Activated naive CD4-positive, alpha-beta T cell treated with Interleukin-2 at 50 U/mL for 16 hours (primary cell): Measurements from ENCODE around the gene APBA2.

Experiments used
- DNase-seq: peaks from one replicate; pipeline ENCODE4 v3.0.0-alpha.2; 2020

Gene APBA2

DNA sequence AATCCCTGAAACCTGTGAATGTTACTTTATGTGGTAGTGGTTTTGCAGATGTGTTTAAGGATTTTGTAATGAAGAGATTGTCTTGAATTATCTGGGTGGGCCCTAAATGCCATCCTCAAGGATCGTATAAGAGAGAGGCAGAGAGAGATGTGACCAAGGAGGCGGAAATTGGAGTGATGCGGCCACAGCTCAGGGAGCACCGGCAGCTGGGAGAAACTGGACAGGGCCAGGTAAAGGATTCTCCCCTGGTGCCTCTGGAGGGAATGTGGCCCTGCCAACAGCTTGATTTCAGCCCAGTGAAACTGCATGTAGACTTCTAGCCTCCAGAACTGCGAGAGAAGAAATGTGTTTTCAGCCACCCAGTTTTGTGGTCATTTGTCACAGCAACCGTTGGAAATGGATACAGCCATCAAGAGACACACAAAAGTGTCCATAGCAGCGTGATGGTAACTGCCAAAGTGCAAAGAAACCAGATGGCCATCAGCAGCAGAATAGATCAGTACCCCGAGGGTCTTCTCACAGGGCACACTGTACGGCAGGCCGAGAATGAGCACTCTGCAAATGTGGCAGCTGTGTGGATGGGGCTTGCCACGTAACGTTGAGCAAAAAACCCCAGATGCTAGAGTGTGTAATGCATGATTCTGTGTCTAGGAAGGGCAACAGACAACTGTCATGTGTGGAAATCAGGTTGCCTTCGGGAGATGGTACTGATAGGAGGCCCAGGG is 12.2 kb downstream of the APBA2 start:
- no peak for DNase-seq

DNA sequence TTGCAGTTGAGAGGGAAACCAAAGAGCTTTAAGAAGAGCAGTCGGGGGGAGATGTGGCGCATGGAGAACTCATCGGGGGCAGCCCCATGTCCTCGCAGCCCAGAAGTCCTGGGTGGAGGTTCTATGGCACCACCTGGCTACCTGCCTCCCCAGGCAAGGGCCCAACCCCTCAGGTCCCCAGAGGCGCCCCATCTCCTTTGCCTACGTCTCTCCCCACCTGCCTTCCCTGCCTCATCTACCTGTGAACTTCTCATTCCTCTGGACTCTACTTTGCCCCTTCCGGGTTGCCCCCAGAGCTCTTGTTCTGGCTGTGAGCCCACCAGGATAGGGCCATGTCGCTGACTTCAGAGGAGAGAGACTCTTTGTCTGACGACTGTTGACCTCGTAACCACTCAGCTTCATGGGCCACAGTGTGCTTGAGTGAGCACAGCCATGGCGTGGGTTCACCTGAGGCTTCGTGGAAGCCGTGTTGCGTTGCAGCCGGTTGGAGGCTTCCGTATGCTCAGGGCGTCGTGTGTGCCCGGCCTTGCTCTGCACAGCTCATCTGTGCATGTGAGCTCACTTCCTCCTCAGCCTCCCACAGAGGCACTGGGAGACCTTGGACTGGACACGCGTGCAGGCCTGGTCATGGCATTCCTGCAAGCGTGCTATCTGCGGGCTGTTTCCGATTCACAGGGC is 13.4 kb downstream of the APBA2 start:
- no peak for DNase-seq

DNA sequence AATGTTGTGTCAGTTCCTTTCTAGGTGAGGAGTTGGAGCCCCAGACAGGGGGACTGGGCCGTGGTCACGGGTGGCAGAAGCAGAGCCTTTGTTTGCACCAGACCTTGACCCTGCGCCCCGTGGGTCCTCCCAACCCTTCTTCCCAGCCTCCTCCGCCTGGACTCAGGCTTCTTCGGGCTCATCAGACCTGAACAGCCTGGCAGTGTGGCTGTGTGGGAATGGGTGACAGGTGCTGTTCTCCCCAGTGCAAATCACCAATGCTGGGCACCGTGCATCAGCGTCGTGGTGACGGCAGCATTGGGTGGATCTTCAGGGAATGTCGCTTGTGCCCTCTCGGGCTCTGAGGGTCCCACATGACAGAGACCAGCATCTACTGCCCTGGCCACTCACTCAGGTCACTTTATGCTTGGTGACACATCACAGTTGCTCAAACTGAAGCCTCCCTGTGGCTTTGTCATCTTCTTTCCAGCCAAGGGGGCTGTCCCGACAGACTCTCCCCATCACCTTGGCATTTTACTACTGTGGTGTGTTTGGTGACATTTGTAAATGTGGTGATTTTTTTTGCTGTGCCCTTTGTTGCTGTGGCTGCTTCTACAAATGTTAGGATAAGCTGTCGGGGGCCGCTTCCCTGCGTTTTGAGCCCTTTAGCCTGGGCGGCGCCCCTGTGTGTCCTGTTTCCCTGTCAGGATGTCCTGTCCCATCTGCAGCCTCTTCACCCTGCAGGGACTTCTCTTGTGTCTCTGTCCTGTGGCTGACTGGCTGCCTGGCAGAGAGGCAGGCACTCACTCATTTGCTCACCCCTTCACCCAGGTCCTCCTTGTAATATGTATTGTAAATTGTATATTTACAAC is 14.5 kb downstream of the APBA2 start:
- no peak for DNase-seq

DNA sequence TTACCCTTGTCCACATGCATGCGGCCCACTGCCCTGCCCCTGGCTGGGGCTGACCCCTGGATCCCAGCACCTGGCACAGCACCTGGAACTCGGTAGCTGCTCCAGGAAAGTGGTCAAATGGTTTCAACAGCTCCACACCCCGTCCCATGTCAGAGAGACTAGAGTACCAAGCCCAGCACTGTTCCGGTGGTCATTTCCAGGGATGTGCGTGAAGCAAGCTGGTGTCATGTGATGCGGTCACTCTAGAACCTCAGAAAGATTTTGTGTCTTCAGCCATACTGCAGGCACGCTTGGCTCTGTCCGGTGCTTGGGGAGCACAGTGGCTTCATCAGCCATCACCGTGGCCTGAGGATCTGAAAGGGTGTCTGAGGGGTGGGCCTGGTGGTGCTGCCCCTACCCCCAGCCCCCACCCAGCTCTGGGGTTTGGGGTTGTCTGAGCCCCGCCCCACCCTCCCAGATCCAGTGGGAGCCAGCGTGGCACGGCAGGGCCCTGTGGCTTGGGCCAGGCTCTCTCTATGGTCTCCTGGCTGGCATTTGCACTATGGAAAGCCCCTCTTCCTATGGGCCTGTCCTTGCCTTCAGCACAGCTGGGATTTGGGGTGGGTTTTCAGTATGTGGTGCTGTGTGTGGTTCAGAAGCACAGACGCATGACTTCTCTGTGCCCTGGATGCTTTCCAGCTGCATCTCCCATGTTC is 15.3 kb downstream of the APBA2 start:
- no peak for DNase-seq

DNA sequence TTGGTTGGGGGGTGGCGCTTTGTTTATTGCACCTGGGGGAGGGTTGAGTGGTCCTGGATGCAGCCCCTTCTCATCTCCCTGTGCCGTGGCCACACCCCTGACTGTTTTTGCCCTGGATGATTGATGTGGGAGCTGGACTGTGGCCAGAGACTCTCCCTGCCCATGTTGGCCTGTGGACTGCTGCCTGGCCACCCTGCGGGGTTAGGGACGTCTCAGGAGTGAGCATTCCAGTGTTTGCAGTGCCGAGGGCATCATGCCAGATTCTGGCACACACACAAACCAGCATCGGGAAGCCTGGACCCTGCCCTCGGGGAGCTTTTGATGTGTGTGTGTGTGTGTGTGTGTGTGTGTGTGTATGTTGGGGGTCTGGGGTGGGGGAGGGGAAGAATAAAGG is 15.8 kb downstream of the APBA2 start:
- DNase-seq, result no peak

DNA sequence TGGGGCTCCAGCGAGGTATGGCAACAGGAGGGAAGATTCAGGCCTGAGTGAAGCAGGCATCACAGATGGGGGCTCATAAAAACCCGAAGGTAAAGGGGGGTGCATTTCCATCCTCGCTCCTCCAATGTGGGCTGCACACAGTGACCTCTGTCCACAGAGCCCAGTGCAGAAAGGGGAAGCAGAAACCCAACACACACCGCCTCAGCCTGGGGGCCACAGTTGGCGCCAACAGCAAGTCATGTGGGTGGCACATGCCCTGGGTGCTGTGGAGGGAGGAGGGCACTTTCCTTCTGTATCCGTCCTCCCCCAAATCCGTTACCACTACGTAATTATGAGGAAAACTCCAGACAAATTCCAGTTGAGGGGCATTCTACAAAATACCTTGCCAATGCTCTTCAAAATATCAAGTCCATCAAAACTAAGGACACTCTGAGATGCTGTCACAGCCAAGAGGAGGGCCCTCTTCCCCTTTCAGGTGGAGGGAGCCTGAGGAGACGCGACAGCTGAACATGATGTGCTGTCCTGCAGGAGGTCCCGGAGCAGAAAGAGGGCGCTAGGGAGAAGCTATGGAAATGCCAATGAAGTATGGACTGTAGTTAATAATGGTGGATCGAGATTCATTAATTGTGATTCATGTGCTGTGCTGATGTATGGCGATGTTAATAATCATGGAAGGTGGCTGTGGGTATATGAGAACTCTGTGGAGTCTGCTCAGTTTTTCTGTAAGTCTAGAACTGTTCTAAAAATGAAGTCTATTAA is 16.4 kb downstream of the APBA2 start:
- DNase-seq, result no peak

GRCh38 chr15:28902856-28903255 is 17.1 kb downstream of the APBA2 start:
- DNase-seq, result no peak

DNA sequence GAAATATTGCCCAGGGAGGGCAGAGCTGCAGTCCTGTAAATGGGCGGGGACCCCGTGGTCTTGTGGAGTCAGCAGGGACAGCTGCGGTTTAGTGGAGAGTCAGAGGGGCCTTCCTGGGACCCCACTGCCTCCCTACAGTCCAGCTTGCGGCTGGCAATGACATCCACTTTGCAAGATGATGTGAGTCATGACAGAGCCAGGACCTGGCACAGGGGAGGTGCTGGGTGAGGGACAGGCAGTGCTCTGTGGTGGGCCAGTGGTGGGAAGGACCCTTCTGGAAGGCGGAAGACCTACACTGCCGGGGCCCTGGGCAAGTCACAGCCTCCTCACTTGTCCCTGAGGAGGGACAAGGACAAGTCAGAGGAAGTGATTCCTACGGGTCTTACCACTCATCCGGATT is 17.8 kb downstream of the APBA2 start:
- DNase-seq, result no peak

- no peak for DNase-seq
Observed at GRCh38 chr15:28904003-28904402, 18.2 kb downstream of the APBA2 start.

GRCh38 chr15:28904541-28905315 is 19.0 kb downstream of the APBA2 start:
- DNase-seq, result no peak

- DNase-seq, result no peak
Observed at GRCh38 chr15:28907338-28907960, 21.7 kb downstream of the APBA2 start.

DNA sequence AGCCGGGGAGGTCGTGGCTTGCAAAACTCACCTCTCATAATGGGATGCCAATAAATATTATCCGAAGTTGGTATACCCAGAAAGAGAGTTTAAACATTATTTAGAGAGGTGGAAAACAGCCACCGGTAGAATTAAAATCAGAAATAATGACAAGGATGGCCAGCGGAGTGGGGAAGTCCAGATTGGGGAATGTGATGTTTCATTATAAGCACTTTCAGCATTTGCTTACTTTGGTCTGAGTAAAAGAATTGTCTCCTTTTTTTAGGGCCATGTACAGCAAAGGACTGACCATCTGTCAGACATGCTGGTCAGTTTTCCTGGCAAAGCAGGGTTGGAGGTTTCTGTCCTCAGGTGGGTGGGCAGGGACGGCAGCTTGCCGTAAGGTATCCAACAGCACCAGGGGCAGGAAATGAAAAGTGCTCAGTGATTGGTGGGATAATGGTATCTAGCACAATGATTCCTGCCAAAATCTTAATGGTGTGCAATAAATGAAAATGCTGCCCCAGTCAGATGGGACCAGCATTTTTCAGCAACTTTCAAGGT is 24.3 kb downstream of the APBA2 start:
- no peak for DNase-seq

DNA sequence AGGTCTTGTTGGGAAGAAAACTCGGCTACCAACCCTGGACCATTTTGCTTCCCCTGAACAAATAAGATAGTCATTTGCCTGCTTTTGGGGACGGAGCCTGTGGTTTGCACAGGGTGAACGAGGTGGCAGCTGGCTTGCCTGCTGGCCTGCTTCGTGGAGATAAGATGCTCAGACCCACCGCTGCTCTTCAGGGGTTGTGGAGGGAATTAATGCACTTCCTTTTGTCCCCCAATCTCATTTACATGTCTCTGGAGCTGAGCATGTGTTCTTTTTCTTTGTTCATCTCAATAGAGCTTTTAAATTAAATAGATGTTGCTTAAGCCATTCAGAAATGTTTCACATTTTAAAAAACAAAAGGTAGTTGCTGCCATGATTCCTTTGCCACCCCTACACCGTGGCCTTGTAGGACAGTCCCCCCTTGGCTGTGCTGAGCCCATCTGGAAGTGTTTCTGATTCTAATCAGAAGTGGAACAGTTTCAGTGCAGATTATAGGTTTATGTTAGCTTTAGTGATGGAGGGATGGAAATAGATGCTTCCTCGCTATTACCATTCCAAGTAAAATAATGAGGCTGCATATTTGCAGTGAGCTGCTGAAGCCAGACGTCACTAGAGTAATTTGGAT is 25.6 kb downstream of the APBA2 start:
- no peak for DNase-seq

GRCh38 chr15:28912422-28912821 is 26.6 kb downstream of the APBA2 start:
- no peak for DNase-seq

DNA sequence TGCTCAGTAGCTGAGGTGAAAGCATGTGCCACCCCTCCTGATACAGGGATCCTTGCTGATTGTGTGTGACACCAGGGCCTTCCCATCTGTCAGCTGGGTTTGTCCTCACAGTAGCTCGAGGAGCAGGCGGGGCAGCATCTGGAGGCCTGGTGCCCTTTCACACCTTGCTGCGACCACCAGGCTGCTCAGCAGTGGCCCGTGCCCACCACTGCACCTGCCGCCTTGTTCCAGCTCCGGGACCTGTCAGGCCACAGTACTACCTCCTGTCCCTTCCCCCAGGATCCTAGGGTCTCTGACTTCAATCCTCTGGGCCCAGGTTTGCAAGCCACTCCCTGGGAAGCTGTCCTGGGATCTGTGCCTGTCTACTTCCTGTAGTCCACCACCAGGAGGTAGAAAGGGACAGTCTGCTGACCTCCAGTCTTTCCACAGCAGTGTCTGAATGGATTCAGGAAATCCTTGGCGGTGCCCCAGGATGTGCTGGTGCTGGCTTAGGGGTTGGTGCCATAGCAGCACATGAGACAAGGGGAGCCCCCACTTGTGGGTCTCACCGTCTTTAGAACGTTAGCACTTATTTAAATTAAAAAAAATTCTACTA is 27.5 kb downstream of the APBA2 start:
- no peak for DNase-seq

DNA sequence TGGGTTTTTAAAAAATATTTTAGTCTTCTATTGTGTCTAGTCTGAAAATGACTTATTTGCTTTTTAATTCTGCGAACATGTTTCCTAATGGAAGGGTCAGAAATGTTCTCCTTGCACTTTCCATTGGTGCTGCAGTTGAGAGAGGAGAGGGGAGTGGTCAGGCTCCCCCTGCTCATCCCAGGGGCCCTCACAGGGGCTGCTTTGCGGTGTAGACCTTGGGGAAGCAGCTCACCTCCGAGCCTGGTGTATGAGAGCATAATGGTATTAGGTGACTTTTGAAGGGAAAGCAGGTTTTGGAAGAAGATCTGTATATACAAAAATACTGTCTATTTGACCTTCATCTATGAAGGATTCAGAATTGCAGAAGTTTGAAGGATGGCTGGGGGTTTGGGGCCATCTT is 28.3 kb downstream of the APBA2 start:
- no peak for DNase-seq

GRCh38 chr15:28914483-28915023 is 28.8 kb downstream of the APBA2 start:
- no peak for DNase-seq

DNA sequence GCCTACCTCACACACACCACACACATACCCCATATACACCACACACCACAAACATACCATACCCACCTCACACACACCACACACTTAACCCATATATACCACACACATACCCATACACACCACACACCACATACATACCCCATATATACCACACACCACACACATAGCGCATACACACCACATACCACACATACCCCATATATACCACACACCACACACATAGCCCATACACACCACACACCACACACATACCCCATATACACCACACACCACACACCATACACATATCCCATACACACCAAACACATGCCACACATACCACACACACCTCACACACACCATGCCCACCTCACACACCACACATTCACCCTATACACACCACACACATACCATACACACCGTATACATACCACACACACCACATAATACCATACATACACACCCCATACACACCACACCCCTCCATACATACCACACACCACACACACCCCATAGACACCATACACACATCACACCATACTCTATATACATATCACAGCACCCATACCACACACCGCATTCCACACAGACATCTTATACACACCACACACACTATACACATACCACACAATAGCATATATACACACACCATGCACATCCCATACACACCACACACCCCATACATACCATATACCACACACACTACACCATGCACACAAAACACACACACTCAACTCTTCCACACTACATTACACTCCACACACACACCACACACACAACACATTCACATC is 29.5 kb downstream of the APBA2 start:
- DNase-seq, result no peak

- no peak for DNase-seq
Observed at GRCh38 chr15:28915935-28916334, 30.2 kb downstream of the APBA2 start.
